ENCODE measurements around the gene STARD3. TPM values are rescaled to one million over a fixed set of nuclear protein-coding genes. Genes with fewer than 3 reads are reported as not detected.

STARD3 gene
- total and polyA plus RNA-seq, 9 of the 15 experiments (the other 6 are each of a cell fraction or from before 2014, with no cell fraction given): 0.63 to 87.0 (median 46.0) TPM

GRCh38 chr17:39687101-39687545, 50.2 kb downstream of the STARD3 start:
- no peaks in the 10 kb centered on the region for H4K20me1 ChIP-seq (replicated peaks; ENCODE audit: control insufficient read depth, insufficient read depth, low read length)
- peak overlapping the region; percentile 95 for H3K4me2 ChIP-seq (ENCODE audit: insufficient read depth, low read length)
- peak overlapping the region; percentile 78 for H3K27ac ChIP-seq (ENCODE audit: extremely low read depth, low read depth, low read length)
- peak overlapping the region; percentile 50 for H3K4me3 ChIP-seq
- H3K4me1 ChIP-seq (replicated peaks in 1 of 2; ENCODE audit: control insufficient read depth in 2 of 2, insufficient read depth in 2 of 2, low read length in 2 of 2): peaks cover 16 to 20% of the 10 kb centered on the region in 2 experiments; a peak in 4 of 5 replicates
- no peaks in the 10 kb centered on the region for H3K9me3 ChIP-seq (replicated peaks; ENCODE audit: control insufficient read depth, insufficient read depth, low read depth, low read length)
- H3K36me3 ChIP-seq (ENCODE audit: control insufficient read depth, insufficient read depth, low read length): no peaks in the 10 kb centered on the region
- H3K9me1 ChIP-seq (ENCODE audit: control insufficient read depth, insufficient read depth, low read length): no peaks in the 10 kb centered on the region
- DNase-seq (ENCODE audit: extremely low read depth in 1 of 4, low spot score in 3 of 4) (peak in 1 of 4 experiments; percentile 26), FAIRE-seq (no peak), ATAC-seq (no peak)
- POLR2A ChIA-PET: interaction anchor here (0.6 to 2.0 kb wide), 3 partner anchors 9 to 226 kb away, joined by 3 to 16 read pairs (median 5); partner anchors contain the start of gene CDK12
- peak overlapping the region; percentile 23 to 75; a peak in 3 of 4 replicates for H3K9ac ChIP-seq (ENCODE audit: insufficient read depth in 1 of 2, low read depth in 2 of 2, low read length in 2 of 2)
- peaks cover 7% of the 10 kb centered on the region; the same call in 2 of the 3 replicates for H3K79me2 ChIP-seq (ENCODE audit: control insufficient read depth, insufficient read depth, low read length)
- no peaks in the 10 kb centered on the region for H3K27me3 ChIP-seq (ENCODE audit: control insufficient read depth in 2 of 2, insufficient read depth in 2 of 2, low read length in 2 of 2)
- intact Hi-C loops (cut with micrococcal nuclease): loop anchor here (5.0 kb wide), 1 partner anchor 45 kb away; the partner anchor contains the start of gene MIEN1
- CTCF ChIA-PET (ENCODE audit: low intra/inter-chr PET ratio): interaction anchor here (0.5 to 1.3 kb wide), 3 partner anchors 65 to 288 kb away, joined by 3 to 4 read pairs (median 3); no protein-coding TSS in a partner anchor
- H2AFZ ChIP-seq (ENCODE audit: low read depth, low read length): peak overlapping the region; percentile 87
- TSS peak; percentile 84 for BruUV-seq (replicated peaks)
- 23% methylated on average over 6 of the region's 6 CpGs for WGBS (ENCODE audit: insufficient coverage, low coverage, missing lambda C conversion rate)
- in situ Hi-C loops (cut with MboI): no loop called here
- TF ChIP-seq MCM5 (IDR thresholded peaks at IDR 0.05; ENCODE audit: low read depth): no peak
- 0 out of 2 replicates have a peak, but pooled peaks have one; percentile 51 for TF ChIP-seq ESRRA (IDR thresholded peaks at IDR 0.05; ENCODE audit: borderline replicate concordance, low read depth)
- TF ChIP-seq ZNF212 (CRISPR knock-in tag; IDR thresholded peaks at IDR 0.05): no peak
- TF ChIP-seq CBFA2T3 (IDR thresholded peaks at IDR 0.05): peak; percentile 17; the same call in 1 of the 2 replicates
- TF ChIP-seq REST (IDR thresholded peaks at IDR 0.05; ENCODE audit: borderline replicate concordance): peak; percentile 49
- no peak for TF ChIP-seq REST (CRISPR knock-in tag; IDR thresholded peaks at IDR 0.05; ENCODE audit: low read depth)
- peak; percentile 17; the same call in 1 of the 2 replicates for TF ChIP-seq DPF2 (IDR thresholded peaks at IDR 0.05)
- TF ChIP-seq DNMT1 (IDR thresholded peaks at IDR 0.05): no peak
- 0 out of 2 replicates have a peak, but pooled peaks have one; percentile 37 for TF ChIP-seq NBN (IDR thresholded peaks at IDR 0.05; ENCODE audit: low read depth)
- peak; percentile 30; the same call in 1 of the 2 replicates for TF ChIP-seq ZNF592 (IDR thresholded peaks at IDR 0.05)
